T-helper 1 cell (primary cell): ENCODE measurements around the gene C6orf118.

Source experiments
- DNase-seq, 5 donors: peaks; one replicate each; pipeline ENCODE4 v3.0.0-alpha.2; 2012 to 2020

Gene C6orf118

DNA sequence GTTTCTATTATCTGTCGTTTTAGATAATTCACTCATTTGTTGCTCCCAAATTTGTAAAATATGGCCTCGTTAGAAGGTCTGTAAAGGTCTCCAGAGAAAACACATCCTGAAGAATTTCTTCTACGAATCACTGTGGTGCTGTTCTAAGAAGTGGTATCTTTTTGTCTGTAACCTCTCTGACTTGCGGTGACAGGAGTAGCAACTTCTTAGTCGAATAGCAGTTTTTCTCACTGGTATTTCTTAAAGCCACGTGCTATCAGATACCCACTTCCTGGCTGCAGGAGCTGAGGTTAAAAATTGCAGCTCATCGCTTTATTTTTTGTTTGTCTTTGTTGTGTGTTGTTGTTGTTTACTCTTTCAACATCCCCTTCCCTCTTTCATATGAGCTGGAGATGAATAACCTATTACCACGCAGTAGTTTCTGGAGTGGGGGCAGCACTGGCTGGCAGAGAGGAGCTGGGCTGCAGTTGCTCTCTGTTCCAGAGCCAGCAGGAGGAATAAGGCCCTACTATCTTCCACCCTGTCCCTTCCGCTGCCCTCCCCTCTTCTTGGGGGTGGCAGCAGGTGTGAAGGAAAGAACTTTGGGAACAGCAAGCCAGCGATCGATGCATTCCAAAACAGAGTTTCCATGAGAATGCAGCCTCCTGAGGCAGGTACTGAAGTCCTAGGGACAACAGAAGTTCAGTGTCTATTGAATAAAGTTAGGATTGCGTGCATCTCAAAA, 64.7 kb downstream of the C6orf118 start:
- DNase-seq: no peak

- no peak for DNase-seq
Measured at GRCh38 chr6:165243801-165244200, 65.6 kb downstream of the C6orf118 start.

DNA sequence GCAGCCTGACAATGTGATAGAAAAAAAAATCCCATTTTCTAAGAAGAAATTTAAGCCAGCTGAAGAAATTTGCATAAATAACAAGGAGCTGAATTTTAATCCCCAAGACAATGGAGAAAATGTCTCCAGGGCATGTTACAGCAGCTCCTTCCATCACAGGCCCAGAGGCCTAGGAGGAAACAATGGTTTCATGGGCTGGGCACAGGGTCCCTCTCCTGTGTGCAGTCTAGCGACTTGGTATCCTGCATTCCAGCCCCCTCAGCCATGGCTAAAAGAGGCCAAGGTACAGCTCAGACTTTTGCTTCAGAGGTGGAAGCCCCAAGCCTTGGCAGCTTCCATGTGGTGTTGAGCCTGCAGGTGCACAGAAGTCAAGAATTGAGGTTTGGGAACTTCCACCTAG, 73.1 kb downstream of the C6orf118 start:
- no peak for DNase-seq

GRCh38 chr6:165232731-165233488, 76.5 kb downstream of the C6orf118 start:
- DNase-seq: no peak

GRCh38 chr6:165231581-165232561, 77.5 kb downstream of the C6orf118 start:
- no peak for DNase-seq

- DNase-seq: no peak
Measured at GRCh38 chr6:165231177-165231576, 78.2 kb downstream of the C6orf118 start.
